Esophagus muscularis mucosa (tissue), 3 donors: ENCODE results near the gene PCDHGA7.

ENCODE experiments used
- POLR2A ChIP-seq: fragments of 450-650 bp; IDR thresholded peaks from one replicate; pipeline ENCODE4 v1.6.1; 2017; ENCODE audit warnings: antibody characterized with exemption, moderate library complexity, mild to moderate bottlenecking, low read depth
- POLR2AphosphoS5 ChIP-seq, 2 donors: sonication (generic); formaldehyde crosslinking; IDR thresholded peaks; one replicate each; pipeline ENCODE4 v1.6.1; 2017; ENCODE audit warnings: antibody characterized with exemption in 2 of 2
- TF ChIP-seq, protein P1 (sequence below), 3 experiments: fragments of 200-600 bp in 2 of 3; fragments of 450-650 bp in 1 of 3; sonication (generic) in 2 of 3; IDR thresholded peaks; one replicate each; pipeline ENCODE4 v1.5.1; 2017 to 2019; ENCODE audit warnings: antibody characterized with exemption in 3 of 3, mild to moderate bottlenecking in 2 of 3, moderate library complexity in 1 of 3

DNA sequence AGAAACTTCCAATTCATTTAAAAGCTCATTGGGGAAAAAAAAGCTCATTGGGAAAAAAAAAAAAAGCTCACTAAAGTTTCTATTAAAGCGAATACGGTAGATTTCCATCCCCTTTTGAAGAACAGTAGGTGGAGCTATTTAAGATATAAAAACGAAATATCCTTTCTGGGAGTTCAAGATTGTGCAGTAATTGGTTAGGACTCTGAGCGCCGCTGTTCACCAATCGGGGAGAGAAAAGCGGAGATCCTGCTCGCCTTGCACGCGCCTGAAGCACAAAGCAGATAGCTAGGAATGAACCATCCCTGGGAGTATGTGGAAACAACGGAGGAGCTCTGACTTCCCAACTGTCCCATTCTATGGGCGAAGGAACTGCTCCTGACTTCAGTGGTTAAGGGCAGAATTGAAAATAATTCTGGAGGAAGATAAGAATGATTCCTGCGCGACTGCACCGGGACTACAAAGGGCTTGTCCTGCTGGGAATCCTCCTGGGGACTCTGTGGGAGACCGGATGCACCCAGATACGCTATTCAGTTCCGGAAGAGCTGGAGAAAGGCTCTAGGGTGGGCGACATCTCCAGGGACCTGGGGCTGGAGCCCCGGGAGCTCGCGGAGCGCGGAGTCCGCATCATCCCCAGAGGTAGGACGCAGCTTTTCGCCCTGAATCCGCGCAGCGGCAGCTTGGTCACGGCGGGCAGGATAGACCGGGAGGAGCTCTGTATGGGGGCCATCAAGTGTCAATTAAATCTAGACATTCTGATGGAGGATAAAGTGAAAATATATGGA lies 48.0 kb downstream of the PCDHGA7 start, which contains the start of gene PCDHGA12:
- TF ChIP-seq POLR2A (no peak), POLR2AphosphoS5 (IDR thresholded peaks at IDR 0.05) (no peak)
- TF ChIP-seq, protein P1, sequence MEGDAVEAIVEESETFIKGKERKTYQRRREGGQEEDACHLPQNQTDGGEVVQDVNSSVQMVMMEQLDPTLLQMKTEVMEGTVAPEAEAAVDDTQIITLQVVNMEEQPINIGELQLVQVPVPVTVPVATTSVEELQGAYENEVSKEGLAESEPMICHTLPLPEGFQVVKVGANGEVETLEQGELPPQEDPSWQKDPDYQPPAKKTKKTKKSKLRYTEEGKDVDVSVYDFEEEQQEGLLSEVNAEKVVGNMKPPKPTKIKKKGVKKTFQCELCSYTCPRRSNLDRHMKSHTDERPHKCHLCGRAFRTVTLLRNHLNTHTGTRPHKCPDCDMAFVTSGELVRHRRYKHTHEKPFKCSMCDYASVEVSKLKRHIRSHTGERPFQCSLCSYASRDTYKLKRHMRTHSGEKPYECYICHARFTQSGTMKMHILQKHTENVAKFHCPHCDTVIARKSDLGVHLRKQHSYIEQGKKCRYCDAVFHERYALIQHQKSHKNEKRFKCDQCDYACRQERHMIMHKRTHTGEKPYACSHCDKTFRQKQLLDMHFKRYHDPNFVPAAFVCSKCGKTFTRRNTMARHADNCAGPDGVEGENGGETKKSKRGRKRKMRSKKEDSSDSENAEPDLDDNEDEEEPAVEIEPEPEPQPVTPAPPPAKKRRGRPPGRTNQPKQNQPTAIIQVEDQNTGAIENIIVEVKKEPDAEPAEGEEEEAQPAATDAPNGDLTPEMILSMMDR (IDR thresholded peaks at IDR 0.05): peak in 2 of 3 experiments; percentile 41 to 42
